CD4-positive, alpha-beta T cell (primary cell): ENCODE measurements around the gene ESYT2. TPM values are rescaled to one million over a fixed set of nuclear protein-coding genes. Genes with fewer than 3 reads are reported as not detected.

ENCODE experiments used
- ATAC-seq: fragments of 200-7000 bp; cut with Tn5 transposase; one replicate; pipeline ENCODE4 v1.10.0; 2022; ENCODE audit warnings: mild to moderate bottlenecking; ENCODE audit not compliant: poor library complexity
- CTCF ChIA-PET: fragments of 350-600 bp; sonication (Branson Sonifier 250); formaldehyde crosslinking; loops from one replicate; lab custom pipeline; 2021; ENCODE audit warnings: antibody characterized with exemption, inconsistent platforms; lab: Charles Lee
- POLR2A ChIA-PET: fragments of 350-600 bp; sonication (Branson Sonifier 250); formaldehyde crosslinking; loops from one replicate; lab custom pipeline; 2021; ENCODE audit warnings: antibody characterized with exemption, inconsistent platforms; lab: Charles Lee
- DNase-seq, 14 experiments: peaks; one replicate each; pipeline ENCODE4 v3.0.0-alpha.2; 2013 to 2020; ENCODE audit warnings: mixed read lengths in 2 of 14
- H3K27ac ChIP-seq, 2 donors: one replicate each; pipeline versions ENCODE4 v1.5.1 to v1.7.0; 2013; ENCODE audit warnings: low read length in 2 of 2, low read depth in 1 of 2, mild to moderate bottlenecking in 1 of 2
- H3K27me3 ChIP-seq, 2 experiments: 1 replicate in 1 of 2; 2 replicates in 1 of 2; pipeline versions ENCODE4 v1.6.1 to v1.7.0; 2013; ENCODE audit warnings: low read length in 2 of 2, control low read depth in 1 of 2, mild to moderate bottlenecking in 1 of 2, moderate library complexity in 1 of 2; ENCODE audit not compliant: insufficient read depth in 2 of 2, control insufficient read depth in 1 of 2
- H3K36me3 ChIP-seq: one replicate; pipeline ENCODE4 v1.6.1; 2013; ENCODE audit warnings: low read length, control low read depth; ENCODE audit not compliant: insufficient read depth
- H3K4me1 ChIP-seq: one replicate; pipeline ENCODE4 v1.6.1; 2013; ENCODE audit warnings: low read length, control low read depth; ENCODE audit not compliant: insufficient read depth
- H3K4me3 ChIP-seq: one replicate; pipeline ENCODE4 v1.5.1; 2013; ENCODE audit warnings: mild to moderate bottlenecking, low read length, moderate library complexity
- H3K9me3 ChIP-seq, 2 experiments: 1 replicate in 1 of 2; 2 replicates in 1 of 2; pipeline versions ENCODE4 v1.6.1 to v1.7.0; 2013; ENCODE audit warnings: low read length in 2 of 2, mild to moderate bottlenecking in 2 of 2, control low read depth in 1 of 2, moderate library complexity in 1 of 2; ENCODE audit not compliant: control insufficient read depth in 1 of 2, insufficient read depth in 1 of 2
- H3K27ac Mint-ChIP-seq: one replicate; pipeline ENCODE4 v1.8.0; 2020; ENCODE audit warnings: mixed read lengths
- H3K27me3 Mint-ChIP-seq: one replicate; pipeline ENCODE4 v1.8.0; 2021; ENCODE audit warnings: mixed read lengths
- H3K36me3 Mint-ChIP-seq: one replicate; pipeline ENCODE4 v1.8.0; 2021; ENCODE audit warnings: low read depth, mixed read lengths
- H3K4me1 Mint-ChIP-seq: one replicate; pipeline ENCODE4 v1.8.0; 2021; ENCODE audit warnings: low read depth, mixed read lengths
- H3K4me3 Mint-ChIP-seq: one replicate; pipeline ENCODE4 v1.8.0; 2020; ENCODE audit warnings: mild to moderate bottlenecking, mixed read lengths
- H3K9me3 Mint-ChIP-seq: one replicate; pipeline ENCODE4 v1.8.0; 2020; ENCODE audit warnings: mixed read lengths
- intact Hi-C, 2 experiments: fragments of 100-400 bp; cut with DNase I in 1 of 2; cut with micrococcal nuclease in 1 of 2; formaldehyde crosslinking; loops; one replicate each; pipeline versions ENCODE4 v1.15.1 to v1.9.0; 2023 to 2025; cut with DNase I, micrococcal nuclease
- total RNA-seq, 174 experiments: library from RNA in 2 of 174; stranded (reverse) in 2 of 174; gene quantifications; one replicate each; pipeline ENCODE4 v1.2.3 and lab custom pipeline; 2021 to 2026
- TF ChIP-seq, protein P1 (sequence below): fragments of 200-600 bp; IDR thresholded peaks from one replicate; pipeline ENCODE4 v1.8.0; 2022; ENCODE audit warnings: antibody characterized with exemption, mild to moderate bottlenecking

Gene ESYT2
- total RNA-seq, 2 experiments from 2014 or later = 106 to 112 TPM

DNA sequence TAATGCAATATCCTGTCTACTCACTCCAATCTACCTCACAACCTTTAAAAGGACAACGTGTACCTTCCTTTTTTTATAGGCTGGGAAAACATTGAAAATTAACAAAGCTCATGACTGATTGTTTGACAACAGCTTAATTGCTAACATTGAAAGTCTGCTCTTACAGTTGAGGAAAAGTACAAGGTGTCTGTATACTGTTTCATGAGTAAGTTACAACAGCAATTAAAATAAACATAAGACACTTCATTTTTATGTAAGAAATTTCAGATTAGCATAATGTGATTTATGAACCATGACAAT, 96.1 kb downstream of the ESYT2 start:
- TF ChIP-seq, protein P1, sequence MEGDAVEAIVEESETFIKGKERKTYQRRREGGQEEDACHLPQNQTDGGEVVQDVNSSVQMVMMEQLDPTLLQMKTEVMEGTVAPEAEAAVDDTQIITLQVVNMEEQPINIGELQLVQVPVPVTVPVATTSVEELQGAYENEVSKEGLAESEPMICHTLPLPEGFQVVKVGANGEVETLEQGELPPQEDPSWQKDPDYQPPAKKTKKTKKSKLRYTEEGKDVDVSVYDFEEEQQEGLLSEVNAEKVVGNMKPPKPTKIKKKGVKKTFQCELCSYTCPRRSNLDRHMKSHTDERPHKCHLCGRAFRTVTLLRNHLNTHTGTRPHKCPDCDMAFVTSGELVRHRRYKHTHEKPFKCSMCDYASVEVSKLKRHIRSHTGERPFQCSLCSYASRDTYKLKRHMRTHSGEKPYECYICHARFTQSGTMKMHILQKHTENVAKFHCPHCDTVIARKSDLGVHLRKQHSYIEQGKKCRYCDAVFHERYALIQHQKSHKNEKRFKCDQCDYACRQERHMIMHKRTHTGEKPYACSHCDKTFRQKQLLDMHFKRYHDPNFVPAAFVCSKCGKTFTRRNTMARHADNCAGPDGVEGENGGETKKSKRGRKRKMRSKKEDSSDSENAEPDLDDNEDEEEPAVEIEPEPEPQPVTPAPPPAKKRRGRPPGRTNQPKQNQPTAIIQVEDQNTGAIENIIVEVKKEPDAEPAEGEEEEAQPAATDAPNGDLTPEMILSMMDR = no peak
- Histone ChIP-seq H3K27me3 (no peaks in the 10 kb centered on the region), H3K4me1 (no peaks in the 10 kb centered on the region), H3K36me3 (peaks cover 72% of the 10 kb centered on the region), H3K27ac (no peak overlapping the region), H3K4me3 (no peak overlapping the region), H3K9me3 (no peaks in the 10 kb centered on the region)
- no peaks in the 10 kb centered on the region for H3K9me3 Mint-ChIP-seq
- peaks cover 81% of the 10 kb centered on the region for H3K36me3 Mint-ChIP-seq
- peak overlapping the region; percentile 36 for H3K27ac Mint-ChIP-seq
- CTCF ChIA-PET = no interaction called here
- no peaks in the 10 kb centered on the region for H3K27me3 Mint-ChIP-seq
- POLR2A ChIA-PET = no interaction called here
- intact Hi-C loops = no loop called here
- DNase-seq (no peak), ATAC-seq (no peak)
- peaks cover 13% of the 10 kb centered on the region for H3K4me1 Mint-ChIP-seq
- no peak overlapping the region for H3K4me3 Mint-ChIP-seq

DNA sequence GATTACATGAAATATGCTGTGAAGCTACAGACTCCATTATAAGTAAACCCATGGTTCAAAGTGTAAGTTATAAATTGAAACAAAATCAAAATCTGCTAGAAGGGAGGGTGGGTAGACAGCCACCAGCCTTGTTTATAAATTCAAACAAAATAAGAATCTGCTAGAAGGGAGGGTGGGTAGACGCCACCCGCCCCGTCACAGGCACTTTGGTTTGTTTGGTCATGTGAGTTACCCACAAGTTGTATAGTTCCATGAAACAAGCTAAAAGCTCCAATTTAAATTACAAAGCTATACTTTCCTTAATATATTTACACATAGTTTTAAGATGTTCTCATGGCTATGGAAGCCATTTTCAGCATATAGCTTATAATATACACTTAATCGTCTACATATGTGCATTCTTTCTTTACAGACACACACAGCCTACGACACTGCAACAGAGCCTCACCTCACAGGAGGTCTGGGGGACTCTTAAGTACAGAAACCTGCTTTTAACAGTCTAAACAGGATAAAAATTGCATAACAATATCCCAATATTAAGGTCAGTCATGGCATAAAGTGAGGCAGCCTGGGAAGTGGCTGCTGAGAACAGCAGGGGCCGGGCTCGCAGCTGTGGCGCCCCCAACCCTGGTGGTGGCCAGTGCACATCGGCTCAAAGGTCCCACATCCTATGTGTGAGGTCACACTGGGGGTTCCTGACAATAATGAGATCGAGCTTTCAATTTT, 96.7 kb downstream of the ESYT2 start:
- CTCF ChIA-PET = no interaction called here
- POLR2A ChIA-PET = no interaction called here
- Histone ChIP-seq H3K27me3 (no peaks in the 10 kb centered on the region), H3K27ac (no peak overlapping the region), H3K4me1 (no peaks in the 10 kb centered on the region), H3K4me3 (no peak overlapping the region), H3K36me3 (peaks cover 67% of the 10 kb centered on the region), H3K9me3 (peaks cover 0 to 2% of the 10 kb centered on the region in 2 experiments)
- Mint-ChIP-seq H3K4me3 (no peak overlapping the region), H3K27me3 (no peaks in the 10 kb centered on the region), H3K36me3 (peaks cover 79% of the 10 kb centered on the region), H3K4me1 (peaks cover 13% of the 10 kb centered on the region), H3K27ac (peak overlapping the region; percentile 36), H3K9me3 (no peaks in the 10 kb centered on the region)
- DNase-seq = no peak
- TF ChIP-seq, protein P1 = no peak
- no peak for ATAC-seq
- intact Hi-C loops = no loop called here

DNA sequence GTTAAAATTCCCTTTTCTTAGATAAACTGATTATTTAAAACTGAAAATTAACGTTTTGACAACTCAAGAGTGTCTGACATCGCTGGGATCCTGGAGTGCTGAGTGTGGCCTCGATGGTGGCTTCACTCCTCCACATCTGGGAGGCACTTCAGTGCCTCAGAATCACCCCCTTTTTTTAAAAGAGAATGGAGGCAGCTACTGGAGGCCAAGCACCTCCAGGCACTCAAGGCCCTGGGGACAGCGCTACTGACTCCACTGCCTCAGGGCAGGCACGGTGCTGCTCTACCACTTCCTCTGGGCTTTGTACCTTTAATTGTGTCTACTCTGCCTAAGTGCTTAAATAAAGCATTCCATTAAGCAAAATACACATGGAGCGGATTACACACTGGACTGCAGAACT, 97.5 kb downstream of the ESYT2 start:
- intact Hi-C loops = no loop called here
- CTCF ChIA-PET = no interaction called here

More for the DNA sequence above, 97.5 kb downstream of the ESYT2 start:
- peaks cover 13% of the 10 kb centered on the region for H3K4me1 Mint-ChIP-seq
- H3K9me3 Mint-ChIP-seq = no peaks in the 10 kb centered on the region
- TF ChIP-seq, protein P1 = no peak
- H3K9me3 ChIP-seq = peaks cover 0 to 6% of the 10 kb centered on the region in 2 experiments
- no peak overlapping the region for H3K27ac ChIP-seq
- peaks cover 58% of the 10 kb centered on the region for H3K36me3 ChIP-seq
- peaks cover 70% of the 10 kb centered on the region for H3K36me3 Mint-ChIP-seq
- no peak overlapping the region for H3K4me3 ChIP-seq
- no peak for ATAC-seq
- peak overlapping the region; percentile 36 for H3K27ac Mint-ChIP-seq
- H3K27me3 Mint-ChIP-seq = no peaks in the 10 kb centered on the region
- H3K4me3 Mint-ChIP-seq = no peak overlapping the region
- no peaks in the 10 kb centered on the region for H3K27me3 ChIP-seq
- POLR2A ChIA-PET = no interaction called here
- DNase-seq = no peak
- no peaks in the 10 kb centered on the region for H3K4me1 ChIP-seq
